ENCODE measurements around the gene WDR72.

- TF ChIP-seq CTCF (IDR thresholded peaks at IDR 0.05): no peak
- TF ChIP-seq POLR2AphosphoS5 (IDR thresholded peaks at IDR 0.05): no peak
- no peak for TF ChIP-seq POLR2A (IDR thresholded peaks at IDR 0.05)
Measured at GRCh38 chr15:53498996-53499395, 260.5 kb downstream of the WDR72 start.
